Measurements from ENCODE around the gene HPCAL1. TPM values are rescaled to one million over a fixed set of nuclear protein-coding genes. Genes with fewer than 3 reads are reported as not detected.

Gene HPCAL1
- total RNA-seq, 4 donors from 2014 or later, result 29.0 to 56.7 (median 34.5) TPM

DNA sequence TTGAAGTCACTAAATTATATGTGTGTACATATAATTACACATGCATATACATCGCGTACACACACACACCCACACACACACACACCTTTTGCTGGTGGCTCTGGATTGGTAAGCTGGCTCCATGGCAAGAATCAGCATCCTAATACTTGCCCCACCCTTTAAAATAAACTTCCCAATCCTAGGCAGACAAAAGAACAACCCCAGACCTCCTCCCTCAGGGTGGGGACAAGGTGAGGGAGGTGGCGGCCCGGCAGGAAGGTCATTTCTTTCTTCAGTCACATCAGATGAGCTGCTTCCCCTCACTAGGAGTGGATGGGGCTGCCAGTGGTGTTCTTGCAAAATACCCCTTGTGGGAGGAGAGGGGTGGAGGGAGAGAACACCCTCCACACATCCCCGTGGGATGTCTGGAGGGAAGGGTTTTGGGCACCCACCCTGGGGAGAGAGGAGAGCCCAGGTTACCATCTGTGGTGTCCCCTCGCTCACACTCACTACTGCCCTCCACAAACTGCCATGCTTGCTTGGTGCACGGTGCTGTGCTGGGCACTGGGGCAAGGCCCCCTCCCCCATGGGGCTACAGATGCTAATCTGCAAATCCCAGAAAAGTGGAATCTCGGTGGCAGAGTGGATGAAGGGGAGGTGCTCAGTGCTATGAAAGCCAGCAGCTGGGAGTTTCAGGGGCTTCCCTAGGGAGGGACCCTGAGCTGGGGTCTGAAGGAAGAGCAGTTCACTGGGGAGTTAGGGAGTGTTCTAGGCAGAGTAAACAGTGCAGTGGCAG, 81.4 kb downstream of the HPCAL1 start:
- Histone ChIP-seq H3K36me3 (no peaks in the 10 kb centered on the region), H3K9me3 (no peaks in the 10 kb centered on the region), H3K4me1 (peaks cover 3 to 51% (median 25%) of the 10 kb centered on the region in 4 donors), H3K27ac (no peak overlapping the region), H3K4me3 (no peak overlapping the region), H3K27me3 (no peaks in the 10 kb centered on the region)
- WGBS, 2 donors, result 64 to 77% methylated on average over 8 of the region's 8 CpGs
- TF ChIP-seq POLR2A (IDR thresholded peaks at IDR 0.05) (no peak), EP300 (IDR thresholded peaks at IDR 0.05) (no peak)
- TF ChIP-seq, protein P1, sequence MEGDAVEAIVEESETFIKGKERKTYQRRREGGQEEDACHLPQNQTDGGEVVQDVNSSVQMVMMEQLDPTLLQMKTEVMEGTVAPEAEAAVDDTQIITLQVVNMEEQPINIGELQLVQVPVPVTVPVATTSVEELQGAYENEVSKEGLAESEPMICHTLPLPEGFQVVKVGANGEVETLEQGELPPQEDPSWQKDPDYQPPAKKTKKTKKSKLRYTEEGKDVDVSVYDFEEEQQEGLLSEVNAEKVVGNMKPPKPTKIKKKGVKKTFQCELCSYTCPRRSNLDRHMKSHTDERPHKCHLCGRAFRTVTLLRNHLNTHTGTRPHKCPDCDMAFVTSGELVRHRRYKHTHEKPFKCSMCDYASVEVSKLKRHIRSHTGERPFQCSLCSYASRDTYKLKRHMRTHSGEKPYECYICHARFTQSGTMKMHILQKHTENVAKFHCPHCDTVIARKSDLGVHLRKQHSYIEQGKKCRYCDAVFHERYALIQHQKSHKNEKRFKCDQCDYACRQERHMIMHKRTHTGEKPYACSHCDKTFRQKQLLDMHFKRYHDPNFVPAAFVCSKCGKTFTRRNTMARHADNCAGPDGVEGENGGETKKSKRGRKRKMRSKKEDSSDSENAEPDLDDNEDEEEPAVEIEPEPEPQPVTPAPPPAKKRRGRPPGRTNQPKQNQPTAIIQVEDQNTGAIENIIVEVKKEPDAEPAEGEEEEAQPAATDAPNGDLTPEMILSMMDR (IDR thresholded peaks at IDR 0.05), result no peak
- no peak for DNase-seq (ENCODE audit: low spot score in 2 of 2)

DNA sequence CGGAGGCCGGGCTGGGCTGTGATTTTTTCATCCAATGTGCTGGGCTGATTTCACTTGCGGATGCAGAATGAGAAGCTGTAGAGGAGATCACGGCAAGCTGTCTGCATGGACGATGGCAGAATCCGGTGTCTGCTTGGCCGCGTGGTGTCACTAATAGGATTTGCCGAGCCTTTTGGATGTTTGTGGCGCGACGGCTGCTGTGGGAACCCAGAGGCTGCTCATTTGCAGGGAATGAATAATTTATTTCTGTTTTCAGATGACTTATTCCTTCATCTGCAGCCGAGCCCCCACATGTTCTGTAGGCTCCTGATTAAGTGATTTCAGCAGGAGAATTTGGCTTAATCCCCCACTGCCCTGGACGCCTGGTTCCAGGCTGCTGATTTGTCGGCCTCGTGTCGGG, 82.8 kb downstream of the HPCAL1 start:
- Histone ChIP-seq H3K36me3 (no peaks in the 10 kb centered on the region), H3K27ac (no peak overlapping the region), H3K4me3 (no peak overlapping the region), H3K9me3 (no peaks in the 10 kb centered on the region), H3K27me3 (no peaks in the 10 kb centered on the region), H3K4me1 (peaks cover 0 to 51% (median 25%) of the 10 kb centered on the region in 4 donors)
- TF ChIP-seq, protein P1 (IDR thresholded peaks at IDR 0.05), result no peak
- TF ChIP-seq EP300 (IDR thresholded peaks at IDR 0.05) (no peak), POLR2A (IDR thresholded peaks at IDR 0.05) (no peak)
- DNase-seq (ENCODE audit: low spot score in 2 of 2), result no peak
- WGBS, 2 donors, result 84 to 88% methylated on average over 17 of the region's 17 CpGs

DNA sequence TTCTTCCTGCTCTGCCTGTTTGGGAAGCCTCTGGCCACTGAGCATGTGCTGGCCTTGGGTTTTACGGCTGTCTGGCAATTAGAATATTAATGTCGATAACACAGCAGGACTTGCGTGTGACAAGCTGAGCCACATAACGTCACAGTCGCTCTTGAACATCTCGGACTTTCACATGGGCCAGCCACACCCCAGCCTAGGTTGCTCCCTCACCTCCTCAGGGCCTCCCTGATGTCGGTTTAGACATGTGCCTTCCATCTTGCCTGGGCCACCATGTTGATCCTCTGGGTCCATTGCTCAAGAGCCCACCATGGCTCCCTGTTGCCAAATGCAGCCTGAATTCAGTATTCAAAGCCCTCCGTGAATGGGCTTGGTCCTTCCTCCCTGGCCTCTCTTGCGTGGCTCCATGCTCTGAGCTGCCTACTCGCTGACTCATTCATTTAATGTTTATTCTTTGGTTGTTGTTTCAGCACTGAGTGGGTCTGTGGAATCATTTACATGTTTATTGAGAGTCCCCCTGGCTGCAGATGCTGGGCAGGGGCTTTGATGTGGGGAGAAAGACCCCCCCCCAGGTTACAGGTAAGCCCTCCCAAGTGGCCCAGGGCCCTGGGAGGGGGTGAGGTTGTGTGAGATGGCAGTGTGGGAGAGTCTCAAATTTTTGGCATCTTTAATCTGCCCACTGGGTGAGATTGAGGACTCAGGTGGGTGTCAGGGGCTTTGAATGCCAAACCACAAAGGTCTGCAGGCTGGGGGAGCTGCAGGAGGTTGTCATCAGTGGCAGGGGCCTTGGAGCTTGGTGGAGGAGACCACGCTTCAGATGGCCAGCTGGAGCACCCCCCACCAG, 83.4 kb downstream of the HPCAL1 start:
- TF ChIP-seq, protein P1 (IDR thresholded peaks at IDR 0.05), result no peak
- TF ChIP-seq POLR2A (IDR thresholded peaks at IDR 0.05) (no peak), EP300 (IDR thresholded peaks at IDR 0.05) (no peak)
- no peak for DNase-seq (ENCODE audit: low spot score in 2 of 2)
- Histone ChIP-seq H3K4me1 (peaks cover 0 to 52% (median 27%) of the 10 kb centered on the region in 4 donors), H3K27ac (no peak overlapping the region), H3K4me3 (no peak overlapping the region), H3K36me3 (no peaks in the 10 kb centered on the region), H3K9me3 (no peaks in the 10 kb centered on the region), H3K27me3 (no peaks in the 10 kb centered on the region)
- 79 to 82% methylated on average over 11 of the region's 11 CpGs for WGBS, 2 donors

DNA sequence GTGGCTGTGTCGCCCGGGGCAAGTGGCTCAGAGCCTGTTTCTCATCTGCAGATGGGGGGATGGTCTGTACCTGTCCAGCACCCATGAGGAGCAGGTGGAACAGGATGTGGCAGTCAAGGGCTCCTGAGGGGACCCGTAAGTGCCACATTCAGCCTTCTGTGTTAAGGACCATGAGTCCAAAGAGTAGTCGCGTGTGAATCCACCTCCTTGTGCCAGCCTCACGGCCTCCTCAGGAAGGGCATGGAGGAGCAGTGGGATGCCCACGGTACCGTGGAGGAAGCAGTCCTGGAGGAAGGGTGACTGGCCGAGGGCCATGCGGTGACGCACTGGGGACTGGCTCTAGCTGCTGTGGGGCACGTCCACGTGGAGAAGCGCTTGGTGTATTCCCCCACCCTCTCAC, 84.3 kb downstream of the HPCAL1 start:
- Histone ChIP-seq H3K9me3 (no peaks in the 10 kb centered on the region), H3K36me3 (no peaks in the 10 kb centered on the region), H3K4me1 (peaks cover 0 to 45% (median 23%) of the 10 kb centered on the region in 4 donors), H3K27me3 (no peaks in the 10 kb centered on the region), H3K4me3 (no peak overlapping the region), H3K27ac (no peak overlapping the region)
- TF ChIP-seq, protein P1 (IDR thresholded peaks at IDR 0.05), result no peak
- no peak for TF ChIP-seq EP300 (IDR thresholded peaks at IDR 0.05)
- no peak for TF ChIP-seq POLR2A (IDR thresholded peaks at IDR 0.05)
- no peak for DNase-seq (ENCODE audit: low spot score in 2 of 2)
- 87 to 100% methylated on average over 2 to 10 of the region's 14 CpGs for WGBS, 2 donors

All from tibial nerve (tissue), 4 donors.